ENCODE measurements around the gene ANKRD10. TPM values are rescaled to one million over a fixed set of nuclear protein-coding genes. Genes with fewer than 3 reads are reported as not detected.

ANKRD10 gene
- total RNA-seq, 1 experiment from 2014 or later: 219 TPM

DNA sequence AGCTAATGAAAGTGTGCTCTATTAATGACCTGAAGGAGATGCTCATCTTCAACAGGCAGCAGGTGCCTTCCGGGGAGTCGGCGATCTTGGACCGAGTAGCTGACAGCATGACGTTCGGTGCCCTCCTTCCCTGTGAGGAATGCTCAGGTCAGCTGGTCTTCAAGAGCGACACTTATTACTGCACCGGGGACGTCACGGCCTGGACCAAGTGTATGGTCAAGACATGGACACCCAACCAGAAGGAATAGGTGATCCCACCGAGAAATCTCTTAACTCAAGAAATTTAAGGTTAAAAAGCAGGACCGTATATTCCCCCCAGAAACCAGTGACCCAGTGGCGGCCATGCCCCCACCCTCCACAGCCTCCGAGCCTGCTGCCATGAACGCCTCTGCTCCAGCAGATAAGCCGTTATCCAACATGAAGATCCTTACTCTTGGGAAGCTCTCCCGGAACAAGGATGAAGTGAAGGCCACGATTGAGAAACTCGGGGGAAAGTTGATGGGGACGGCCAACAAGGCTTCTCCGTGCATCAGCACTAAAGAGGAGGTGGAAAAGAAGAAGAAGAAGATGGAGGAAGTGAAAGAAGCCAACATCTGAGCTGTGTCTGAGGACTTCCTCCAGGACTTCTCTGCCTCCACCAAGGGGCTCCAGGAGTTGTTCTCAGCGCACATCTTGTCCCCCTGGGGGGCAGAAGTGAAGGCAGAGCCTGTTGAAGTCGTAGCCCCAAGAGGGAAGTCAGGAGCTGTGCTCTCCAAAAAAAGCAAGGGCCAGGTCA lies 22.8 kb upstream of the ANKRD10 start (continued):
- TF ChIP-seq, protein P1, sequence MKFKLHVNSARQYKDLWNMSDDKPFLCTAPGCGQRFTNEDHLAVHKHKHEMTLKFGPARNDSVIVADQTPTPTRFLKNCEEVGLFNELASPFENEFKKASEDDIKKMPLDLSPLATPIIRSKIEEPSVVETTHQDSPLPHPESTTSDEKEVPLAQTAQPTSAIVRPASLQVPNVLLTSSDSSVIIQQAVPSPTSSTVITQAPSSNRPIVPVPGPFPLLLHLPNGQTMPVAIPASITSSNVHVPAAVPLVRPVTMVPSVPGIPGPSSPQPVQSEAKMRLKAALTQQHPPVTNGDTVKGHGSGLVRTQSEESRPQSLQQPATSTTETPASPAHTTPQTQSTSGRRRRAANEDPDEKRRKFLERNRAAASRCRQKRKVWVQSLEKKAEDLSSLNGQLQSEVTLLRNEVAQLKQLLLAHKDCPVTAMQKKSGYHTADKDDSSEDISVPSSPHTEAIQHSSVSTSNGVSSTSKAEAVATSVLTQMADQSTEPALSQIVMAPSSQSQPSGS (CRISPR knock-in tag; IDR thresholded peaks at IDR 0.05; ENCODE audit: borderline replicate concordance, low read depth): no peak
- TF ChIP-seq NR3C1 (CRISPR knock-in tag; conservative IDR thresholded peaks at IDR 0.05; ENCODE audit: low read depth) (no peak), ZBTB21 (CRISPR knock-in tag; IDR thresholded peaks at IDR 0.05; ENCODE audit: borderline replicate concordance) (no peak), KAT7 (CRISPR knock-in tag; IDR thresholded peaks at IDR 0.05; ENCODE audit: borderline replicate concordance) (no peak)
- TF ChIP-seq, protein P2, sequence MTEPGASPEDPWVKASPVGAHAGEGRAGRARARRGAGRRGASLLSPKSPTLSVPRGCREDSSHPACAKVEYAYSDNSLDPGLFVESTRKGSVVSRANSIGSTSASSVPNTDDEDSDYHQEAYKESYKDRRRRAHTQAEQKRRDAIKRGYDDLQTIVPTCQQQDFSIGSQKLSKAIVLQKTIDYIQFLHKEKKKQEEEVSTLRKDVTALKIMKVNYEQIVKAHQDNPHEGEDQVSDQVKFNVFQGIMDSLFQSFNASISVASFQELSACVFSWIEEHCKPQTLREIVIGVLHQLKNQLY (CRISPR knock-in tag; IDR thresholded peaks at IDR 0.05): no peak

DNA sequence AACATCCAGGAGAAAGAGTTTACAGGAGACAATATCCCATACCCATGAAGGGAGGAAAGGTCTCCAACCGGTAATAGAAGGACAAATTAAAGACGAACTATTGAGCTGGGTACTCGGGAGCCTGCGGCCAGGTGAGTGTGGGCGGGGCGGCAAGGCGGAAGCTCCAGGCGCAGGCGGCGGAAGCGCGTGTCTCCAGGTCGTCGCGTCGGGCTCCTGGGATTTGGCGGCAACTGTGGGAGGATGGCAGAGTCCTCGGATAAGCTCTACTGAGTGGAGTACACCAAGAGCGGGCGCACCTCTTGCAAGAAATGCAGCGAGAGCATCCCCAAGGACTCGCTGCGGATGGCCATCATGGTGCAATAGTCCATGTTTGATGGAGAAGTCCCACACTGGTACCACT lies 21.6 kb upstream of the ANKRD10 start:
- DNase-seq (ENCODE audit: low spot score) (no peak), ATAC-seq (no peak)
- ChIA-PET CTCF (interaction anchor here (1.7 kb wide), 1 partner anchor 132 kb away, joined by 3 read pairs; no protein-coding TSS in a partner anchor), POLR2A (no interaction called here)
- Mint-ChIP-seq H3K27me3 (ENCODE audit: low read depth) (peaks cover 12% of the 10 kb centered on the region), H3K9me3 (peaks cover 68% of the 10 kb centered on the region), H3K27ac (no peak overlapping the region), H3K4me1 (no peaks in the 10 kb centered on the region), H3K4me3 (no peak overlapping the region), H3K36me3 (peaks cover 43% of the 10 kb centered on the region)
- TF ChIP-seq, protein P3, sequence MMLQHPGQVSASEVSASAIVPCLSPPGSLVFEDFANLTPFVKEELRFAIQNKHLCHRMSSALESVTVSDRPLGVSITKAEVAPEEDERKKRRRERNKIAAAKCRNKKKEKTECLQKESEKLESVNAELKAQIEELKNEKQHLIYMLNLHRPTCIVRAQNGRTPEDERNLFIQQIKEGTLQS (CRISPR knock-in tag; conservative IDR thresholded peaks at IDR 0.05): no peak
- TF ChIP-seq, protein P4, sequence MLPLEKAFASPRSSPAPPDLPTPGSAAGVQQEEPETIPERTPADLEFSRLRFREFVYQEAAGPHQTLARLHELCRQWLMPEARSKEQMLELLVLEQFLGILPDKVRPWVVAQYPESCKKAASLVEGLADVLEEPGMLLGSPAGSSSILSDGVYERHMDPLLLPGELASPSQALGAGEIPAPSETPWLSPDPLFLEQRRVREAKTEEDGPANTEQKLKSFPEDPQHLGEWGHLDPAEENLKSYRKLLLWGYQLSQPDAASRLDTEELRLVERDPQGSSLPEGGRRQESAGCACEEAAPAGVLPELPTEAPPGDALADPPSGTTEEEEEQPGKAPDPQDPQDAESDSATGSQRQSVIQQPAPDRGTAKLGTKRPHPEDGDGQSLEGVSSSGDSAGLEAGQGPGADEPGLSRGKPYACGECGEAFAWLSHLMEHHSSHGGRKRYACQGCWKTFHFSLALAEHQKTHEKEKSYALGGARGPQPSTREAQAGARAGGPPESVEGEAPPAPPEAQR (CRISPR knock-in tag; IDR thresholded peaks at IDR 0.05): no peak
- TF ChIP-seq PRRX2 (CRISPR knock-in tag; IDR thresholded peaks at IDR 0.05) (no peak), ZNF671 (CRISPR knock-in tag; IDR thresholded peaks at IDR 0.05) (no peak)

DNA sequence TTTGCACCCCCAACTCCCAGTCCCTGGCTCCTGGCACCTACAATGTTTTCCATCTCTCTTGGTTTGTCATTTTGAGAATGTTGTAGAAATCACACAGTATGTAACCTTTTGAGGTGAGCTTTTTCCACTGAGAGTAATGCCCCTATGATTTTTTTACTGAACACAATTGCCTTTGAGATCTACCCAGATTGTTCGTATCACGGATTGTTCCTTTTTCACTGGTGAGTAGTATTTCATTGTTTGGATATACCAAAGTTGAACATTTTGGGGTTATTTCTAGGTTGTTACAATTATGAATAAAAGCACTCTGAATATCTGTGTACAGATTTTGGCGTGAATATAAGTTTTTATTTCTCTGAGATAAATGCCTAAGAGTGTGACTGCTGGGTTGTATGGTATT lies 17.7 kb upstream of the ANKRD10 start:
- ChIA-PET POLR2A (no interaction called here), CTCF (no interaction called here)
- peaks cover 72% of the 10 kb centered on the region for H3K9me3 Mint-ChIP-seq
- H3K4me3 Mint-ChIP-seq: no peak overlapping the region
- peaks cover 9% of the 10 kb centered on the region; the same call in 1 of the 2 replicates for H3K27me3 Mint-ChIP-seq (ENCODE audit: low read depth)
- H3K36me3 Mint-ChIP-seq: peaks cover 43% of the 10 kb centered on the region
- DNase-seq (ENCODE audit: low spot score) (no peak), ATAC-seq (no peak)
- H3K4me1 Mint-ChIP-seq: no peaks in the 10 kb centered on the region
- H3K27ac Mint-ChIP-seq: no peak overlapping the region
- TF ChIP-seq, protein P5, sequence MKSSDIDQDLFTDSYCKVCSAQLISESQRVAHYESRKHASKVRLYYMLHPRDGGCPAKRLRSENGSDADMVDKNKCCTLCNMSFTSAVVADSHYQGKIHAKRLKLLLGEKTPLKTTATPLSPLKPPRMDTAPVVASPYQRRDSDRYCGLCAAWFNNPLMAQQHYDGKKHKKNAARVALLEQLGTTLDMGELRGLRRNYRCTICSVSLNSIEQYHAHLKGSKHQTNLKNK (CRISPR knock-in tag; IDR thresholded peaks at IDR 0.05): no peak
- TF ChIP-seq NFATC4 (CRISPR knock-in tag; IDR thresholded peaks at IDR 0.05): no peak
- TF ChIP-seq, protein P6, sequence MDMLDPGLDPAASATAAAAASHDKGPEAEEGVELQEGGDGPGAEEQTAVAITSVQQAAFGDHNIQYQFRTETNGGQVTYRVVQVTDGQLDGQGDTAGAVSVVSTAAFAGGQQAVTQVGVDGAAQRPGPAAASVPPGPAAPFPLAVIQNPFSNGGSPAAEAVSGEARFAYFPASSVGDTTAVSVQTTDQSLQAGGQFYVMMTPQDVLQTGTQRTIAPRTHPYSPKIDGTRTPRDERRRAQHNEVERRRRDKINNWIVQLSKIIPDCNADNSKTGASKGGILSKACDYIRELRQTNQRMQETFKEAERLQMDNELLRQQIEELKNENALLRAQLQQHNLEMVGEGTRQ (CRISPR knock-in tag; IDR thresholded peaks at IDR 0.05): no peak
- TF ChIP-seq, protein P7, sequence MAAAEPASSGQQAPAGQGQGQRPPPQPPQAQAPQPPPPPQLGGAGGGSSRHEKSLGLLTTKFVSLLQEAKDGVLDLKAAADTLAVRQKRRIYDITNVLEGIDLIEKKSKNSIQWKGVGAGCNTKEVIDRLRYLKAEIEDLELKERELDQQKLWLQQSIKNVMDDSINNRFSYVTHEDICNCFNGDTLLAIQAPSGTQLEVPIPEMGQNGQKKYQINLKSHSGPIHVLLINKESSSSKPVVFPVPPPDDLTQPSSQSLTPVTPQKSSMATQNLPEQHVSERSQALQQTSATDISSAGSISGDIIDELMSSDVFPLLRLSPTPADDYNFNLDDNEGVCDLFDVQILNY (CRISPR knock-in tag; IDR thresholded peaks at IDR 0.05): no peak
- TF ChIP-seq JAZF1 (CRISPR knock-in tag; IDR thresholded peaks at IDR 0.05): no peak
- no peak for TF ChIP-seq KAT7 (CRISPR knock-in tag; IDR thresholded peaks at IDR 0.05; ENCODE audit: borderline replicate concordance)
- TF ChIP-seq, protein P8, sequence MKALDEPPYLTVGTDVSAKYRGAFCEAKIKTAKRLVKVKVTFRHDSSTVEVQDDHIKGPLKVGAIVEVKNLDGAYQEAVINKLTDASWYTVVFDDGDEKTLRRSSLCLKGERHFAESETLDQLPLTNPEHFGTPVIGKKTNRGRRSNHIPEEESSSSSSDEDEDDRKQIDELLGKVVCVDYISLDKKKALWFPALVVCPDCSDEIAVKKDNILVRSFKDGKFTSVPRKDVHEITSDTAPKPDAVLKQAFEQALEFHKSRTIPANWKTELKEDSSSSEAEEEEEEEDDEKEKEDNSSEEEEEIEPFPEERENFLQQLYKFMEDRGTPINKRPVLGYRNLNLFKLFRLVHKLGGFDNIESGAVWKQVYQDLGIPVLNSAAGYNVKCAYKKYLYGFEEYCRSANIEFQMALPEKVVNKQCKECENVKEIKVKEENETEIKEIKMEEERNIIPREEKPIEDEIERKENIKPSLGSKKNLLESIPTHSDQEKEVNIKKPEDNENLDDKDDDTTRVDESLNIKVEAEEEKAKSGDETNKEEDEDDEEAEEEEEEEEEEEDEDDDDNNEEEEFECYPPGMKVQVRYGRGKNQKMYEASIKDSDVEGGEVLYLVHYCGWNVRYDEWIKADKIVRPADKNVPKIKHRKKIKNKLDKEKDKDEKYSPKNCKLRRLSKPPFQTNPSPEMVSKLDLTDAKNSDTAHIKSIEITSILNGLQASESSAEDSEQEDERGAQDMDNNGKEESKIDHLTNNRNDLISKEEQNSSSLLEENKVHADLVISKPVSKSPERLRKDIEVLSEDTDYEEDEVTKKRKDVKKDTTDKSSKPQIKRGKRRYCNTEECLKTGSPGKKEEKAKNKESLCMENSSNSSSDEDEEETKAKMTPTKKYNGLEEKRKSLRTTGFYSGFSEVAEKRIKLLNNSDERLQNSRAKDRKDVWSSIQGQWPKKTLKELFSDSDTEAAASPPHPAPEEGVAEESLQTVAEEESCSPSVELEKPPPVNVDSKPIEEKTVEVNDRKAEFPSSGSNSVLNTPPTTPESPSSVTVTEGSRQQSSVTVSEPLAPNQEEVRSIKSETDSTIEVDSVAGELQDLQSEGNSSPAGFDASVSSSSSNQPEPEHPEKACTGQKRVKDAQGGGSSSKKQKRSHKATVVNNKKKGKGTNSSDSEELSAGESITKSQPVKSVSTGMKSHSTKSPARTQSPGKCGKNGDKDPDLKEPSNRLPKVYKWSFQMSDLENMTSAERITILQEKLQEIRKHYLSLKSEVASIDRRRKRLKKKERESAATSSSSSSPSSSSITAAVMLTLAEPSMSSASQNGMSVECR (CRISPR knock-in tag; IDR thresholded peaks at IDR 0.05; ENCODE audit: borderline replicate concordance): no peak
- TF ChIP-seq ZNF219 (CRISPR knock-in tag; IDR thresholded peaks at IDR 0.05; ENCODE audit: borderline replicate concordance): no peak
- TF ChIP-seq, protein P9, sequence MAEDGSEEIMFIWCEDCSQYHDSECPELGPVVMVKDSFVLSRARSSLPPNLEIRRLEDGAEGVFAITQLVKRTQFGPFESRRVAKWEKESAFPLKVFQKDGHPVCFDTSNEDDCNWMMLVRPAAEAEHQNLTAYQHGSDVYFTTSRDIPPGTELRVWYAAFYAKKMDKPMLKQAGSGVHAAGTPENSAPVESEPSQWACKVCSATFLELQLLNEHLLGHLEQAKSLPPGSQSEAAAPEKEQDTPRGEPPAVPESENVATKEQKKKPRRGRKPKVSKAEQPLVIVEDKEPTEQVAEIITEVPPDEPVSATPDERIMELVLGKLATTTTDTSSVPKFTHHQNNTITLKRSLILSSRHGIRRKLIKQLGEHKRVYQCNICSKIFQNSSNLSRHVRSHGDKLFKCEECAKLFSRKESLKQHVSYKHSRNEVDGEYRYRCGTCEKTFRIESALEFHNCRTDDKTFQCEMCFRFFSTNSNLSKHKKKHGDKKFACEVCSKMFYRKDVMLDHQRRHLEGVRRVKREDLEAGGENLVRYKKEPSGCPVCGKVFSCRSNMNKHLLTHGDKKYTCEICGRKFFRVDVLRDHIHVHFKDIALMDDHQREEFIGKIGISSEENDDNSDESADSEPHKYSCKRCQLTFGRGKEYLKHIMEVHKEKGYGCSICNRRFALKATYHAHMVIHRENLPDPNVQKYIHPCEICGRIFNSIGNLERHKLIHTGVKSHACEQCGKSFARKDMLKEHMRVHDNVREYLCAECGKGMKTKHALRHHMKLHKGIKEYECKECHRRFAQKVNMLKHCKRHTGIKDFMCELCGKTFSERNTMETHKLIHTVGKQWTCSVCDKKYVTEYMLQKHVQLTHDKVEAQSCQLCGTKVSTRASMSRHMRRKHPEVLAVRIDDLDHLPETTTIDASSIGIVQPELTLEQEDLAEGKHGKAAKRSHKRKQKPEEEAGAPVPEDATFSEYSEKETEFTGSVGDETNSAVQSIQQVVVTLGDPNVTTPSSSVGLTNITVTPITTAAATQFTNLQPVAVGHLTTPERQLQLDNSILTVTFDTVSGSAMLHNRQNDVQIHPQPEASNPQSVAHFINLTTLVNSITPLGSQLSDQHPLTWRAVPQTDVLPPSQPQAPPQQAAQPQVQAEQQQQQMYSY (CRISPR knock-in tag; IDR thresholded peaks at IDR 0.05): no peak
